NT2/D1 (cell line): ENCODE measurements around the gene TRIM73.
"Not testable (repeated sequence)": the region's sequence is repeated elsewhere in the genome, so short reads cannot be mapped to it uniquely, and the experiment has no call there.

Experiments
- SUZ12 ChIP-seq: IDR thresholded peaks from 2 replicates; pipeline ENCODE4 v1.6.1; 2011; ENCODE audit not compliant: insufficient read length, insufficient read depth; ENCODE audit errors: extremely low read depth
- YY1 ChIP-seq: IDR thresholded peaks from 2 replicates; pipeline ENCODE4 v1.6.1; 2011; ENCODE audit not compliant: insufficient read length, insufficient read depth
- ZNF274 ChIP-seq: IDR thresholded peaks from 2 replicates; pipeline ENCODE4 v1.6.1; 2011; ENCODE audit warnings: mild to moderate bottlenecking, low read depth, low read length

- not testable (repeated sequence) for TF ChIP-seq ZNF274, YY1, SUZ12
Observed at GRCh38 chr7:75364079-75364478, 31.4 kb upstream of the TRIM73 start.
